NT2/D1 (cell line): Measurements from ENCODE around the gene WNK2.

Experiments
- DNase-seq: peaks from one replicate; pipeline ENCODE4 v3.0.0-alpha.2; 2011; ENCODE audit warnings: low read depth, low spot score
- H3K27me3 ChIP-seq: 2 replicates; pipeline ENCODE4 v1.6.0; 2011; ENCODE audit warnings: mild to moderate bottlenecking; ENCODE audit not compliant: insufficient read length, insufficient read depth
- H3K36me3 ChIP-seq: 2 replicates; pipeline ENCODE4 v1.6.1; 2011; ENCODE audit warnings: mild to moderate bottlenecking, low read length, mixed read lengths; ENCODE audit not compliant: insufficient read depth, insufficient read length
- H3K4me1 ChIP-seq: 2 replicates; pipeline ENCODE4 v1.5.1; 2011; ENCODE audit not compliant: insufficient read depth, insufficient read length
- H3K4me3 ChIP-seq: 2 replicates; pipeline ENCODE4 v1.5.1; 2011; ENCODE audit warnings: low read depth; ENCODE audit not compliant: insufficient read length
- H3K9ac ChIP-seq: 2 replicates; pipeline ENCODE4 v1.6.0; 2011; ENCODE audit warnings: low read depth; ENCODE audit not compliant: insufficient read length
- H3K9me3 ChIP-seq: 2 replicates; pipeline ENCODE4 v1.5.1; 2011; ENCODE audit warnings: mild to moderate bottlenecking, low read length; ENCODE audit not compliant: insufficient read depth
- SUZ12 ChIP-seq: IDR thresholded peaks from 2 replicates; pipeline ENCODE4 v1.6.1; 2011; ENCODE audit not compliant: insufficient read length, insufficient read depth; ENCODE audit errors: extremely low read depth
- YY1 ChIP-seq: IDR thresholded peaks from 2 replicates; pipeline ENCODE4 v1.6.1; 2011; ENCODE audit not compliant: insufficient read length, insufficient read depth
- ZNF274 ChIP-seq: IDR thresholded peaks from 2 replicates; pipeline ENCODE4 v1.6.1; 2011; ENCODE audit warnings: mild to moderate bottlenecking, low read depth, low read length

Gene WNK2

DNA sequence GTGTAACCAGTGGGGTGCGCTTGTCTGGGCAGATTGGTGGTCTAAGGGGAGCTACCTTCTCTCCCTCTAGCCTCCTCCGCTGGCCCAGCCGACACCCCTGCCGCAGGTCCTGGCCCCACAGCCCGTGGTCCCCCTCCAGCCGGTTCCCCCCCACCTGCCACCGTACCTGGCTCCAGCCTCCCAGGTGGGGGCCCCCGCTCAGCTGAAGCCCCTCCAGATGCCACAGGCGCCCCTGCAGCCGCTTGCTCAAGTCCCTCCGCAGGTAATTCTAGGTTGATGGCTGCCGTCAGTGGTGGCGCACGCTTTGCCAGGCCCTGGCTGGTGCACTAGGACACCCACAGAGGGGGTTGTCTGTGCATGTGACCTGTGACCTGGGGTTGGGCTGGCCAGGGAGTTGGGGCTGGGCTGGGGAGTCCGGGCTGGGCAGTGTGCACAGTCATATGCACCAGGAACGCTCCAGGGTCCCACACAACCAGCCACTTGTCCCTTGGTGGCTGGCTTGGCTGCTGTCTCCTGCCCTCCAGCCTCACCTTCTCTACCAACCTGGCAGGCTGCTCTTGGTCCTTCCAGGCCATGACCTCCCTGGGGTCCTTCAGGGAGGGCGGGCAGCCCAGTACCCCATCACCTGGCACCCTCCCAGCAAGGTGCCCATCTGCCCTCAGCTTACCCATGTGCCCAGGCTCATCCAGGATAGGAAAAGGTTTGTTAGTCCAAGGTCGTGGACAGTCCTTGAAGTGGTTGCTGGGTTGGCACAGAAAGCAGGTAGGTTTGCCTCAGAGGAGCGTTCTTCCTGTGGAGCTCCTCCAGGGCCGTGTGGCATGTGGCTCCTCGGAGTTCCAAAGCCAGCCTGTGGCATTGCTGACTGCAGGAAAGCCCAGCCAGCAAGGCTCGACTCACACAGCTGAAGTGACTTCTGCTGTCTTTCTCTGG is 73.2 kb downstream of the WNK2 start:
- H3K4me3 ChIP-seq: no peak overlapping the region
- peaks cover 3% of the 10 kb centered on the region for H3K36me3 ChIP-seq
- H3K27me3 ChIP-seq: no peaks in the 10 kb centered on the region
- TF ChIP-seq ZNF274 (no peak), SUZ12 (no peak), YY1 (no peak)
- no peak for DNase-seq
- peaks cover 5% of the 10 kb centered on the region for H3K4me1 ChIP-seq
- H3K9me3 ChIP-seq: no peaks in the 10 kb centered on the region
- H3K9ac ChIP-seq: no peak overlapping the region

DNA sequence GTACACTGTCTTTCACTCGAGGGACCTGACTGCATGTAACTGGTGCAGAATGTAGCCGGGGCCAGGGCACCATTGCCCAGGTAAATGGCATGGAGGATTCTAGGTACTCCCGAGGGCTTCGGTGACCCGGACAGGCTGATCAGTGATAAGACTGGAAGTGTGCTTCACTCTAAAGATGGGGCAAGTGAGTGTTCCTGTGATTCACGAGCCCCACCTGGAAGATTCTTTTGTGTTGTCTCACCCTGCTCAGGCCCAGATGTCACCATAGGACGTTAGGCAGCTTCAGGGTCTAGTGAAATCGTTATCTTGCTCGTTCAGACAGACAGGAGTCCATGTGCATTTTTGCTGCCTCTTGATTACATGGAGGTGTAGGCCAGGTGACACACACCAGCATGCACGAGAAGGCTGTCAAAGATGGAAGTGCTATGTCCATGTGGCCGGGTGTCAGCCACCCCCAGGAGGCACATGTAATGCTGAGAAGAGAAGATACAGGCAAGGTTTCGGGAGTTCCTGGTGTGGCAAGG is 73.9 kb downstream of the WNK2 start:
- Histone ChIP-seq H3K36me3 (peaks cover 4% of the 10 kb centered on the region), H3K27me3 (no peaks in the 10 kb centered on the region), H3K4me1 (peaks cover 11% of the 10 kb centered on the region), H3K9me3 (no peaks in the 10 kb centered on the region), H3K4me3 (no peak overlapping the region), H3K9ac (no peak overlapping the region)
- no peak for TF ChIP-seq ZNF274
- no peak for TF ChIP-seq YY1
- TF ChIP-seq SUZ12: no peak
- no peak for DNase-seq

DNA sequence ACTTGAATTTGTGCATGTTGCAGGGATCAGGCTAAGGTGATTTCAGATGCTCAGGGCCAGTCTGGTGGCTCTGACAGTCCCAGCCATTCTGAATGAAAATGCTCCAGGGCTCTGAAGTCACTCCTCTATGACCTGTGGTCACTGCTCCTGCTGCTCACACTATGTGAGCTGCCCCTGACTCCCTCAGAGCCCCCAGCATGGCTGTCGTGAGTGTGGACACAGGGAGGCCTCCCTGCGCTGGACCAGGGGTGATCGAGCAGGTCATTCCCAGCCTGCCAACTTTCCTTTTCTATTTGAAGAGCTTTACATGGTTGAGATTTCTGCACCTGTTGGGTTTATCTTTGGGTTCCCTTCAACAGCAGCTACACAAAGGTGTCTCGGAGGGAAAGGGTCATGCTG is 74.5 kb downstream of the WNK2 start:
- peaks cover 11% of the 10 kb centered on the region for H3K4me1 ChIP-seq
- no peaks in the 10 kb centered on the region for H3K9me3 ChIP-seq
- no peak for TF ChIP-seq SUZ12
- TF ChIP-seq ZNF274: no peak
- TF ChIP-seq YY1: no peak
- no peak overlapping the region for H3K4me3 ChIP-seq
- peaks cover 6% of the 10 kb centered on the region for H3K36me3 ChIP-seq
- no peaks in the 10 kb centered on the region for H3K27me3 ChIP-seq
- DNase-seq: no peak
- H3K9ac ChIP-seq: no peak overlapping the region

- TF ChIP-seq ZNF274: no peak
- no peak for TF ChIP-seq YY1
- TF ChIP-seq SUZ12: no peak
- Histone ChIP-seq H3K27me3 (no peaks in the 10 kb centered on the region), H3K4me1 (peaks cover 11% of the 10 kb centered on the region), H3K9ac (no peak overlapping the region), H3K9me3 (no peaks in the 10 kb centered on the region), H3K4me3 (no peak overlapping the region), H3K36me3 (peaks cover 9% of the 10 kb centered on the region)
- DNase-seq: no peak
Observed at GRCh38 chr9:93258818-93259489, 75.0 kb downstream of the WNK2 start.

GRCh38 chr9:93259490-93260262 is 75.7 kb downstream of the WNK2 start:
- peaks cover 11% of the 10 kb centered on the region for H3K4me1 ChIP-seq
- H3K27me3 ChIP-seq: no peaks in the 10 kb centered on the region
- H3K4me3 ChIP-seq: no peak overlapping the region
- peaks cover 16% of the 10 kb centered on the region for H3K36me3 ChIP-seq
- TF ChIP-seq YY1 (no peak), SUZ12 (no peak), ZNF274 (no peak)
- no peaks in the 10 kb centered on the region for H3K9me3 ChIP-seq
- DNase-seq: no peak
- no peak overlapping the region for H3K9ac ChIP-seq

GRCh38 chr9:93260263-93261066 is 76.5 kb downstream of the WNK2 start:
- Histone ChIP-seq H3K9ac (no peak overlapping the region), H3K4me1 (peaks cover 10% of the 10 kb centered on the region), H3K36me3 (peaks cover 17% of the 10 kb centered on the region), H3K4me3 (no peak overlapping the region), H3K27me3 (no peaks in the 10 kb centered on the region), H3K9me3 (no peaks in the 10 kb centered on the region)
- no peak for DNase-seq
- no peak for TF ChIP-seq SUZ12
- no peak for TF ChIP-seq ZNF274
